Ovary (tissue), 3 donors: ENCODE results near the gene TLR7.

ENCODE experiments used
- CTCF ChIP-seq, 3 donors: fragments of 450-650 bp in 2 of 3; fragments of 200-600 bp in 1 of 3; IDR thresholded peaks; one replicate each; pipeline versions ENCODE4 v1.5.1 to v1.8.0; 2016 to 2022; ENCODE audit warnings: antibody characterized with exemption in 3 of 3, mild to moderate bottlenecking in 1 of 3
- EP300 ChIP-seq: sonication (generic); formaldehyde crosslinking; IDR thresholded peaks from one replicate; pipeline ENCODE4 v1.6.1; 2017; ENCODE audit warnings: antibody characterized with exemption
- POLR2A ChIP-seq: fragments of 450-650 bp; IDR thresholded peaks from one replicate; pipeline ENCODE4 v1.6.1; 2017; ENCODE audit warnings: antibody characterized with exemption, mild to moderate bottlenecking, moderate library complexity
- donor health status: DM: no; HTN: no; CAD: no.

- TF ChIP-seq CTCF (IDR thresholded peaks at IDR 0.05) = no peak
- no peak for TF ChIP-seq EP300
- no peak for TF ChIP-seq POLR2A
Observed at GRCh38 chrX:12871257-12871656, 4.4 kb downstream of the TLR7 start.
